Right ventricle myocardium superior (tissue), 1 donor: Measurements from ENCODE around the gene TICAM2. TPM values are rescaled to one million over a fixed set of nuclear protein-coding genes. Genes with fewer than 3 reads are reported as not detected.

ENCODE experiments used
- ATAC-seq: fragments of 200-7000 bp; cut with Tn5 transposase; one replicate; pipeline ENCODE4 v1.9.1; 2020; ENCODE audit warnings: mild to moderate bottlenecking; ENCODE audit not compliant: poor library complexity
- DNase-seq: peaks from one replicate; pipeline ENCODE4 v3.0.0-alpha.2; 2020
- intact Hi-C: fragments of 100-400 bp; cut with DNase I; formaldehyde crosslinking; loops from one replicate; pipeline ENCODE4 v1.11.2; 2022
- total RNA-seq: library from RNA; stranded (reverse); fragmentation: NEBNext Ultra II Directional; extraction: Animal tissue kit (Norgen Biotek cat#: 25700); gene quantifications from one replicate; pipeline ENCODE4 v1.2.1, GENCODE V29; 2021
- donor health status: DM: no; HTN: yes; CAD: no; lungs with severe emphysema.

The TICAM2 gene
- total RNA-seq, 1 donor from 2014 or later: 2.7 TPM

DNA sequence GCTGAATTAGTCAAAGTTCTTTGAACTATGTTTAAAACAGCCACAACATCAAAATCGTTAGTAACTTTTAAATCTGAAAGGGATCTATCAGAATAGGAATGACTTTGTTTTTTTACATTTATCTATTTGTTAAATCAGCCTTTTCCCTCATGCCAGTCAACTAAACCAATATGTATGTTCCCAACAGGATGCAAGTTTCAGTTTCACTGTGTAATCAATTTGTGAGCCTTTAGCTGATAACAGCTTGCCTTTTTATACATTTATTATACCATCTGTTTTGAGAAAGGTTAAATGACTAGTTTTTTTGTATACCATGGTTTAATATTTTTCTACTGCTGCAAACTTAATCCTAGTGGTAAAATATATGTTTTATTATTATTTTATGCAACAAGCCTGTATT is 14.6 kb upstream of the TICAM2 start:
- ATAC-seq: no peak
- no peak for DNase-seq
- intact Hi-C loops: no loop called here

DNA sequence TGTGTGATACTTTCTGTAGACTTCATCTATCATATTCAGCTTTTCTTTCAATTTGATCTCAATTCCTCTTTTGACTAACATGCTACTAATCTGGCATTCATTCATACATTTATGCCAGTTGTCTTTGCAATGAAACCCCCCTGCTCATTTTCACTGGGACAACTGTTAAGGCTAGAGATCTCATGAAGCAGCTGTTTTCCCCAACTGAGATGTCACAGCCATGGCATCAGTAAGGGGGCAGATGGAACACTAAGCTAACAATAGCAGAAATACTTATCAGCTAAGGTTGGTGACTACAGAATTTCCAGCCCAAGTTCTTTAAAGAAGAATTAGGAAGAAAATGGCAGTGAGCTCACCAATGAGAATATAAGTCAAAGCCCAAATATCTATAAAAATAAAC is 14.2 kb upstream of the TICAM2 start:
- ATAC-seq (no peak), DNase-seq (no peak)
- intact Hi-C loops: no loop called here

DNA sequence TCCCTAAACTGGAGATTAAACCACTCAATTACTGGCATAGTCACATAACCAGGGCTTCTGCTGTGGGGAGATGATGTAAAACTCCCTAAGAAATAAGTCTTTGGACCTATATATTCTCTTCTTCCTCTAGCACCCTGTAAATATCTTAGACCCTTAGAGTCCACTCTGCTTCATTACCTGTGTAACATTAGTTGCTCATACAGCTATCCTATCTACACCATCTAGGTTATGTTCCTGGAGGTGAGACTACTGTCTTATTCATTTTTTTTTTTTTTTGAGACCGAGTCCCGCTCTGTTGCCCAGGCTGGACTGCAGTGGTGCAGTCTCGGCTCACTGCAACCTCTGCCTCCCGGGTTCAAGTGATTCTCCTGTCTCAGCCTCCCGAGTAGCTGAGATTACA is 9.6 kb upstream of the TICAM2 start:
- ATAC-seq (no peak), DNase-seq (no peak)
- intact Hi-C loops: no loop called here

DNA sequence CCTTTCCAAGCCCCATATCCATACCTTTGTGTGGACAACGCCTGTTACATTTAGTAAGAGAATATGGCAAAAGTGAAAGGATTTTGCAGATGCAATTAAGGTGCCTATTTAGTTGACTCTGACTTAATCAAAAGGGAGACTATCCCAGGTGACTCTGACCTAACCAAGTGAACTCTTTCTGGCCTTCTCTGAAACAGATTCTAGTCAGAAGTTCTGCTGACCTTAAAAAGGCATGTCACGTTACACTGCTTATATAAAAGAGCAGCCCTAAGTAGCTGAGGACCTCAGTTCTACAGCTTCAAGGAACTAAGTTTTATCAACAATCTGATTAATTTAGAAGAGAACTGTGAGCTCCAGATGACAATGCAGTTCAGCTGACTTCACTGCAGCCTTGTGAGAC is 5.7 kb upstream of the TICAM2 start:
- ATAC-seq: peak; percentile 24
- intact Hi-C loops: no loop called here

DNA sequence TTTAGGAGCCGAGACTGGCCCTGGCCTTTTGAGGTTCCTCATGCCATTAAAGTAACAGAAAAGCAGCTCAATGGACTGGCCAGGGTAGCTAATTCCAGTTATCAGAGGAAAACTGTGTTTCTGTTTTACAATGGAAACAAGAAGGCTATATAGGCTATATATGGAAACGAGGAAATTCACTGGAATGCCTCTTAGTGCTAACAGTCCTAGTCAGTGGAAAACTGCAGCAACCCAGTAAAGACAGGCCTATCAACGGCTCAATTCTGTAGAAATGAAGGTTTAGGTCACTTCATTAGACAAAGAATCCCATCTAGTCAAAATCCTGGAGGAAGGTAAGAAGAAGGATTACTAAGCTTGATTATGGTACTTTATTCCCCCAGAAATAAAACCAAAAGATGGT is 3.2 kb upstream of the TICAM2 start:
- no peak for ATAC-seq
- intact Hi-C loops: no loop called here
- DNase-seq: no peak

More for the DNA sequence above, 5.7 kb upstream of the TICAM2 start:
- DNase-seq: no peak

DNA sequence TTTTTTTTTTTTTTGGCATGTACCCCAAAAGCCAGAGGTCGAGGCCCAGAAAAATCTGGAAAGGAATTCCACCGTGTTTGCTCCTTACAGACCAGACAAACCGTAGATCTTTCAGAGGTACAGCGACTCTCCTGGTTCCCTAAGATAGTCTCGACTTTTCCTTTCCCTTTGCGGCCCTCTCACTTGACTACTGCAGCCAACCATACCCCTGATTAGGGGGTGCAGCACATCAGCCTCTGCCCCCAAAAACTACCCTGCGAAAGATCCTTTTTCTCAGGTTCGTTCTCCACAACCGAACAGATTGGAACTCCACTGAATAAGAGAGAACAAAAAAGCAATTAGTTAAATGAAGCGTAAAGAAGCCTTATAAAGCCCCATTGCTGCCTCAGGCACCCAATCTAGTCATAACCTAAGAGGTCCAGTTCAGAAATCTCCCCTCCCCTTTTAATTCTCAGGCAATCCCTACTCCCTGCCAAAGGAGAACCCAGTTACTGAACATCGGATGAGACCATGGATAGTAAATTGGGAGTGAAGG is 379 bp upstream of the TICAM2 start:
- ATAC-seq (peak; percentile 35), DNase-seq (no peak)
- intact Hi-C loops: no loop called here

DNA sequence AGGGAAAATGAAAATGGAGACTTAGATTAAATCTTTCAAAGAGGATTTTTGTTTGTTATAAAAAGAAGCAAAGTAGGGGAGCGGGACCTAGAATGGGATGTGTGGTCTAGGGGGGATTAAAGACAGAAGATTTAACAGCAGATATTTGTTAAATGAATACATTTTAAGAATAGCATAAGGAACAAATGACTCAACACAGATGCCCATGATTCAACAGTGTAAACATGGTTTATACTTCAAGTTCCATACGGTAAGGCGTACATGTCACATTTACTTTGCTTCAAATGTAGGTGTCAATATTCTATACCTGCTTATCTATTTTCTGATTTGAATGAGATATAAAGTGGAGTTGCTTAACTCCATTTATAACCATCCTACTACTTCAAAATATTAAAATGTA is 1.5 kb downstream of the TICAM2 start:
- intact Hi-C loops: no loop called here

DNA sequence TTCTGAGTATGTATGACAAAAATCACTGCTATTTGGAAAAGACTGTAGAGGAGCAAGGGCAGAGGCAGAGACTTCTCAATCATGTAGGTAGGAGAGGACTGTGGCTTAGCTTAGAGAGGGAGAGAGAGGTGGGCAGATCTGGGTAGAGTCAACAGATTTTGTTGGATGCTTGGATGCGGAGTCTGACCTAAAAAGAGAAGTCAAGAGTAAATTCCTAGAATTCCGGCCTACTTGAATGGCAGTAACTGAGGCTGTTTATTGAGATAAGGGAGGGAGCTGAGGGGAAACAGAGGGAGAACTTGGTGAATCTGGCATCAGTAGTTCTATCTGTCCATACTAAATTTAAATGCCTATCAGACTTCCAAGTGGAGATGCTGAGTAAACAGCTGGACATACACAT is 2.4 kb downstream of the TICAM2 start:
- no peak for DNase-seq
- no peak for ATAC-seq
- intact Hi-C loops: no loop called here

More for the DNA sequence above, 1.5 kb downstream of the TICAM2 start:
- DNase-seq (no peak), ATAC-seq (no peak)

DNA sequence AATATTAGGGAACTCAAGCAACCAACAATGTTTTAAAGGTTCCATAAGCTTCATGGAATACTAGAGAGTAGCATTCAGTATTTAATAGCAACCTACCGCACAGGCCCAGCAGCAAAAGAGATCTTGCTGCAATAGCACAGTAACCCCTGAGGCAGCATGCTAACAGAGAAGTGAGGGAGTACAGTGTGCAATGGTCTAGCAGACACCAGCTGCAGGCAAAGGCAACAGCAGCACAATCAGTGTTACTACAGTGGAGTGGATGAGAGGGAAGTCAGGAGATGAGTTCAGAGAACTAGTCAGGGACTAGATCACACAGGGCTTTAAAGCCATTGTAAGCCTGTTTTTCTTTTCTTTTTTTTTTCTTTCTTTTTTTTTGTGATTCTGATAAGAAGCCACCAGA is 2.8 kb downstream of the TICAM2 start:
- no peak for DNase-seq
- ATAC-seq: peak; percentile 49
- intact Hi-C loops: no loop called here

DNA sequence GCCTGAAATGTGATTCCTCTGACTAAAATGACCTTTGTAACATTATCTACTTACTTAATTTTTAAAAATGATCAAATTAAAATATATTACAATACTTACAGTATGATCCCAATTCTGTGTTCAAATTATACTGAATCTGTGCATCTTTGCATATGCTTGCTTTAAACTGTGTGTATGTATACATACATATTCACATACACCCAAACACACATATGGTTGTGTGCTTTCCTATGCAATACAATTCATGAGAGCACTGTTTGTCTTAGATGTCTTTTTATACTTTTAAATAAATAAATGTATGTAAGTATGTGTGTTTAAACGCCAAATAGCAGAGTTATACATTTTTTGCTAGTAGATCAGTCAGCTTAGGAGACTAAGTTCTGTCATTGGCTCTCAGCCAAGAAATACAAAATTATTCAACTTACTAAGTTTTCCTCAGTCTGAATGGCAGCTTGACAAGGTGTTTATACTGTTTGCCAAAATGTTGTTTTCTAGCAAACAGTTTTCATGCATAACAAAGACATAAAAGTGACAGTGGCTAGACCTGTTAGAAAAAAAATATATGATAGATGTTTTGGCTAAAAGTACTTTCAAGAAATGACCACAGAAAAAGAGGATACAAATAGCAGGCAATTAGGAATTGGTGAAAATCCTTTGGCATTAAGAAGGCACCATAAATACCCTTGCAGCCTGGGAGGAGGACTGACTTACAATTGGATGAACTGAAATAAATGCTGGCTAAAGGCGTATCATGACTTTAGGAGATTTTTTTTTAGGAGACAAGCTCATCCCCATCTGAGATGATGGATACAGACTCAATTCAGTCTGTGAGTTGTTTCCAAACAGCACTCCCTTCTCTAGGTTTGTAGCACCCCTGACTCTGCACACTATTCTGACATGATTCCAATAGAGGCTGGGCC is 7.9 kb downstream of the TICAM2 start:
- intact Hi-C loops: no loop called here
- DNase-seq (no peak), ATAC-seq (no peak)

DNA sequence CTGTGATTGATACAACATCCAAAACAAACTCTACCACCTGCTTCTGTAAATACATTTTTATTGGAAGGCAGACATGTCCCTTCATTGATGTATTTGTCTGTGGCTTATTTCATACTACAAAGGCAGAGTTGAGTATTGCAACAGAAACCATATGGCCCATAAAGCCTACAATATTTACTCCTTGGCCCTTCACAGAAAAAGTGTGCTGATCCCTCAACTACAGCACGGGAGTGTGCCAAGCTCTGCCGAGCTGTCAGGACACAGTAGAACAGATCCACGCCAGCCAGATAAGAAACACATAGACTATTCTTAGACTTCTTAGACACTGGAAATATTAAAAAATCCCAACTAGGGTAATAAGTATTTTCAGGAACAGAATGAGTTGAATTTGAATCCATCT is 13.2 kb downstream of the TICAM2 start:
- ATAC-seq: peak; percentile 80
- intact Hi-C loops: loop anchor here (5.0 kb wide), 1 partner anchor 277 kb away; no protein-coding TSS in a partner anchor
- peak; percentile 47 for DNase-seq

DNA sequence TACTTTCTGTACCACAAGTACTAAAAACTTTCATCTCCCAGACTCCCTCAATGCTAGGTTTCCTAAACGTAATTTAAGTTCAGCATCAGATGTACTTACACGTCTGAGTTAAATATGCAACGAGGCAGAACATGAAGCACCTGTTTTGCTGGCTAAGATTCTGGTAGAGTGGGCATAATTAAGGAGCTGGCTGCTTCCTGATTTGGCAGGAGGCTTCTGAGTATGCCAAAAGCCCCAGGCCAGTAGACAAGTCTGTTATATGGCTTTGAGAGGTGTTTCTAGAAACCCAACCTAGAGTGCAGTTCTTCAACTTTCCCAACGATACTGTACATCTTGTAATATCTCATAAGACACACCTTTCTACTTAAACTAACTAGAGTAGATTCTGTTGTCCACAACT is 13.6 kb downstream of the TICAM2 start:
- no peak for ATAC-seq
- intact Hi-C loops: loop anchor here (5.0 kb wide), 1 partner anchor 276 kb away; no protein-coding TSS in a partner anchor
- no peak for DNase-seq

DNA sequence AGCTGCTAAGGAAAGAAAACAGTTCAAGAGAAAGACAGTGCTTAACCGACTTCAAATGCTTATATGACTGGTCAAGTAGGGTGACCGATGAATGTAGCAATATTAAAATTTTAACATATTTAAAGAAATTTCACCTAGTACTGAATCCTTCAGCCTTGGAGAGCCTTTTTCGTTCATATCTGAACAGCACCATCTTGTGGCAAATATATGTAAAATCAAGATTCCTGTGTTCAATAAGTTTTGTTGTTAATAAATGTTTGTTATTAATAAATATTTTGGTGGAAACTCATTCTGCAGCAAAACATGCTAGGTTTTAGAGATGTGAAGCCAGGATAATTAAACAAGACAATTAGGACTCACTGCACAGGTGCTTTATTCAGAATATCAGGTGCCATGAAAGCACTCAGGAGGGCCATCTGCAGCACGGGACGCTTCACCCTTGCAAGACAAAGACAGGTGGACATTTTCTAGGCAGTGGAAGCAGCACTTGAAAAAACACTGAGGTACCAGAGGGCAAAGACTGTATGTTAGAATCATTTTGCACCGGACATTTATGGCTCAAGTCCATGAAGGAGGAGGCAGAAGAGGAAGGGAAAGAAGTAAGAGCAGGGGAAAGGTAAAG is 15.6 kb downstream of the TICAM2 start:
- DNase-seq (no peak), ATAC-seq (peak; percentile 41)
- intact Hi-C loops: loop anchor here (5.0 kb wide), 1 partner anchor 274 kb away; no protein-coding TSS in a partner anchor

DNA sequence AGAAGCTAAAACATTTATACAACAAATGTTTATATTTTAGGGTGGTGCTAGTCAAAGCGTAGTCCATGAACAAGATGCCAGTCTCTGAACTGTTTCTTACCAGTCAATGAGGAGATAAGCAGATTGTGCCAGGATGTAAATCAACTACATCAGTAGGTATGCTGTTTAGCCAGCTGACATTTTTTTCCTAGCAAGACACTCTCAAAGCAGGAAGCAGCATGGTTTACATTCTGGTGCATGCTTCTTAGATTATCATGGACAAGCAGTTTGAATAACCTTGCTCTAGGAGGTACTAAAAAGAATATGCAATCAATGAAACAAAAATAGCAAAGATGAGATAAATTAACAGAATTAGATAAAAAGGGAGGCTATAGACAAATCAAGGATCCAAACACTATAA is 17.0 kb downstream of the TICAM2 start:
- ATAC-seq (no peak), DNase-seq (no peak)
- intact Hi-C loops: loop anchor here (5.0 kb wide), 1 partner anchor 273 kb away; no protein-coding TSS in a partner anchor

DNA sequence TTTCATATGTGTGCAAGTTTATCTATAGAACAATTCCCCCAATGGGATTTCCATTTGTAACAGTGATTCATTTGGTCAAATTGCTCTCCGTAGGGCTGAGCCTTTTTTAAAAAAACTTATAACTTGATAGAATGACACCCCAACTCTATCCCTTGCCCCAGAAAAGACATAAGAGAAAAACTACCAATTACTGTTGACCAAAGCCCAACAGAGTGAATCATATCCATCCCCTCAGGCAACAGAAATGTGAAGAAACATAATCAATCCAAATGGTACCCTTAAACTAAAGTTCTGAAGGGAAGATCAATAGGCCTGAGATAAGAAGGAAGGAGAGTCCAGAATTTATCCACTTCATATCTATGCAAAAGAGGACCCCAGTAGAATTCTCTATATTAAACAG is 17.8 kb downstream of the TICAM2 start:
- intact Hi-C loops: no loop called here
- ATAC-seq (no peak), DNase-seq (no peak)

DNA sequence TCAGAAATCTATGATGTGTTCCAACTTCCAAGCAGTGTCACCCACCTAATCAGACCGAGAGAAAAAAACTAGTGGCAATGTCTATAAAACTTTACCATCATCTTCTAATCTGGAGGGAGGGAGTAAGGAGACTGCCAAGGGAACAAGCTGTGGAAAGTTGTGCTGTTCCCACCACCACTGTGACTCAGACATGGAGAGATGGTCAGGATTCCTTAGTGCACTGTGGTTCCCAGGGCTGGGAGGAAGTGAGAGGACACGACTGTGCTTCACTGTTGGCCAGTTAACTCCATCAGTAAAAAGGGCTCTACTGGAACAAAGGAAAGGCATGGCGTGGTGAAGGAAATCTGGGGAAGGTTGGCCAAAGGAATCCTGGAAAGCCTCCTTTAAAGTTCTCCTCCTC is 18.8 kb downstream of the TICAM2 start:
- intact Hi-C loops: no loop called here
- ATAC-seq (no peak), DNase-seq (no peak)

DNA sequence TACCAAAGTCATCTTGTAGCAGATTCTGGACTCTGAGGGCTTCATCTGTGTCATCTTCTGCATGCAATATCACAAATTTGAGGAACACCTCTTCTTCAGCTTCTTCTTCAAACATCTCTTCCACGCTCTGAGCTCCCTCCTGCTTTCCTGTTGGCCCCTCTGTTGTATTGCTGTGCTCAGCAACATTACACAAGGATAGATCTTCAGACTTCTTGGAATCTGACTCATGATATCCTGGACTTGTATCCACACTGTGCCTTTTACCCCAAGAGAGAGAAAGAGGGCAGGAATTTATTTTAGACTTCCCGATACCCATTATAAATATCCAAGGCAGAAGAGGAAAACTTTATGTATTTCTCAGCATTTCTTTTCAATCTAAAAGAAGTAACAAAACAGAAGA is 21.3 kb downstream of the TICAM2 start:
- intact Hi-C loops: no loop called here
- ATAC-seq: no peak
- DNase-seq: no peak

DNA sequence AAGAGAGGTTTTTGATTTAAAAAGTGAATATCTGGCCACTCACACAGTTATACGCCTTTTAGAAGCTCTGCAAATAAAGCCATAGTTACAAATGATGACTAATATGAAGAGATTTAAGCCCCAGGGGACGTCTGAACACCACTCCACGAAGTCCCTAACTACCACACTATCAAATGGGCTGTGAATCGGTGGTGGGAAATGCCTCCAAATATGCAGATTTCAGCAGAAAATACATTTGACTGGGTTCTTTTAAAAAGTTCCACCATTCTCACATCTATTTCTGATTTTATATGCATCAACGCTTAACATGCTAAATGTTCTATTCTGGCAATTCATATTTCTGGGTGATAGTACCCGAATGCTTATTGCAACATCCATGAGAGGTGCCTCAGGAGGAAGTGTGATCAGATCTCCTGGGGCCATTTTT is 22.5 kb downstream of the TICAM2 start:
- ATAC-seq: no peak

DNA sequence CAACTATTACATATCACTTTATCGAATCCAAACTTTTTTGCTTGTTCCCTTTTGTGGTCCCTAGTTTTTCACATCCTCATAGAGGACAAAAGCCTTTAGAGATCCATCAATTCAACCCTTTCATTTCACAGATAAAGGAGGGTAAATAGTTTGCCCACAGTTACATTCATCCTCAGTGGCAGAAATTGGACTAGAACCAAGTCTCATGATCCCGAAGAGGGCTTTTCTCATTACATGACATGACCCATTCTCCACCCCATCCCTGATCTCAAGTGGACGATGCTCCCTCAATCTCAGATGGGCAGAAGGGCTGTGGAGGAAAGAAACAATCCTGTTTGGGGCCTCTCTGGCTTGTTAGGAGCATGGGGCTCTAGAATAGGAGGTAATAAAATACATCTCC is 23.1 kb downstream of the TICAM2 start:
- DNase-seq (no peak), ATAC-seq (no peak)
- intact Hi-C loops: loop anchor here (5.0 kb wide), 1 partner anchor 202 kb away; no protein-coding TSS in a partner anchor

More for the DNA sequence above, 22.5 kb downstream of the TICAM2 start:
- DNase-seq: no peak
- intact Hi-C loops: loop anchor here (5.0 kb wide), 1 partner anchor 202 kb away; no protein-coding TSS in a partner anchor
